HepG2 (cell line): ENCODE measurements around the gene ARHGEF16. TPM values are rescaled to one million over a fixed set of nuclear protein-coding genes. Genes with fewer than 3 reads are reported as not detected.
A peak's percentile ranks its signal among the peaks of the same experiment; 100 is the strongest.

ENCODE experiments used
- CAMTA2 ChIP-seq: sonication (generic); formaldehyde crosslinking; IDR thresholded peaks from 2 replicates; pipeline ENCODE4 v1.4.0; 2020; ENCODE audit warnings: mild to moderate bottlenecking, missing genetic modification reagents, borderline replicate concordance
- DNMT1 ChIP-seq: sonication (generic); formaldehyde crosslinking; IDR thresholded peaks from 2 replicates; pipeline ENCODE4 v1.5.1; 2020; ENCODE audit warnings: mild to moderate bottlenecking, missing genetic modification reagents
- FIP1L1 ChIP-seq: fragments of 200-400 bp; formaldehyde crosslinking; IDR thresholded peaks from 2 replicates; pipeline ENCODE4 v1.6.1; 2018; ENCODE audit warnings: low read depth, mild to moderate bottlenecking, low read length, moderate library complexity, borderline replicate concordance; ENCODE audit not compliant: insufficient read depth
- KAT8 ChIP-seq: IDR thresholded peaks from 2 replicates; pipeline ENCODE4 v1.6.1; 2016; ENCODE audit warnings: missing genetic modification reagents, missing compliant biosample characterization
- KDM2A ChIP-seq: sonication (generic); formaldehyde crosslinking; IDR thresholded peaks from 2 replicates; pipeline ENCODE4 v1.4.0; 2020; ENCODE audit warnings: low read depth, missing genetic modification reagents, borderline replicate concordance
- MXI1 ChIP-seq: IDR thresholded peaks from 3 replicates; pipeline ENCODE4 v1.6.1; 2012; ENCODE audit warnings: low read depth, low read length, inconsistent platforms, borderline replicate concordance
- NFIC ChIP-seq: IDR thresholded peaks from 2 replicates; pipeline ENCODE4 v1.6.1; 2012; ENCODE audit warnings: mild to moderate bottlenecking, low read length, inconsistent platforms
- NFKBIZ ChIP-seq: IDR thresholded peaks from 2 replicates; pipeline ENCODE4 v1.6.1; 2018; ENCODE audit warnings: missing genetic modification reagents, missing compliant biosample characterization
- POLR2AphosphoS5 ChIP-seq: IDR thresholded peaks from 2 replicates; pipeline ENCODE4 v1.6.1; 2012; ENCODE audit warnings: low read depth, low read length
- TEAD3 ChIP-seq: optimal IDR thresholded peaks from 2 replicates; pipeline ENCODE3; 2016; ENCODE audit warnings: borderline replicate concordance
- TSC22D2 ChIP-seq: sonication (generic); formaldehyde crosslinking; IDR thresholded peaks from 2 replicates; pipeline ENCODE4 v1.5.1; 2020; ENCODE audit warnings: missing genetic modification reagents, mild to moderate bottlenecking, borderline replicate concordance
- U2AF1 ChIP-seq: fragments of 200-400 bp; formaldehyde crosslinking; optimal IDR thresholded peaks from 2 replicates; pipeline ENCODE3; 2017; ENCODE audit warnings: mild to moderate bottlenecking, low read depth, low read length
- YY1 ChIP-seq: IDR thresholded peaks from 2 replicates; pipeline ENCODE4 v1.6.1; 2011; ENCODE audit warnings: low read length, low read depth, moderate library complexity, mild to moderate bottlenecking; ENCODE audit not compliant: insufficient read depth, insufficient replicate concordance
- ZNF10 ChIP-seq: sonication (generic); formaldehyde crosslinking; IDR thresholded peaks from 2 replicates; pipeline ENCODE4 v1.4.0; 2020; ENCODE audit warnings: mild to moderate bottlenecking, low read depth, missing genetic modification reagents, borderline replicate concordance
- ZNF619 ChIP-seq: sonication (generic); formaldehyde crosslinking; IDR thresholded peaks from 2 replicates; pipeline ENCODE4 v1.4.0; 2020; ENCODE audit warnings: mild to moderate bottlenecking, missing genetic modification reagents
- ZNF660 ChIP-seq: sonication (generic); formaldehyde crosslinking; IDR thresholded peaks from 2 replicates; pipeline ENCODE4 v1.5.1; 2020; ENCODE audit warnings: mild to moderate bottlenecking, low read depth, missing genetic modification reagents, borderline replicate concordance
- ZNF720 ChIP-seq: sonication (generic); formaldehyde crosslinking; IDR thresholded peaks from 2 replicates; pipeline ENCODE4 v1.4.0; 2020; ENCODE audit warnings: missing genetic modification reagents
- ZNF772 ChIP-seq: sonication (generic); formaldehyde crosslinking; IDR thresholded peaks from 2 replicates; pipeline ENCODE4 v1.5.0; 2020; ENCODE audit warnings: mild to moderate bottlenecking, missing genetic modification reagents
- polyA plus RNA-seq, 8 experiments: library from polyadenylated mRNA; depleted of rRNA in 3 of 8; stranded (reverse) in 7 of 8; unstranded in 1 of 8; fragments of >200 nt; fragmentation: Illumina TruSeq in 4 of 8; extraction: Trizol in 4 of 8; gene quantifications; 2 replicates each; pipeline versions ENCODE4 v1.2.1 to v1.2.3, GENCODE V29; 2011 to 2016; ENCODE audit warnings: low read depth in 4 of 8, missing spikeins in 1 of 8, mixed read lengths in 1 of 8; ENCODE audit not compliant: insufficient read depth in 1 of 8
- total RNA-seq, 5 experiments: library from RNA; depleted of rRNA; stranded (reverse); fragments of >200 nt; fragmentation: Illumina TruSeq; extraction: Trizol; gene quantifications; 2 replicates each; pipeline ENCODE4 v1.2.3, GENCODE V29; 2016; ENCODE audit warnings: low read depth in 1 of 5
- TF ChIP-seq, protein P1 (sequence below): sonication (generic); formaldehyde crosslinking; IDR thresholded peaks from 2 replicates; pipeline ENCODE4 v1.4.0; 2020; ENCODE audit warnings: missing genetic modification reagents, borderline replicate concordance
- TF ChIP-seq, protein P2 (sequence below): sonication (generic); formaldehyde crosslinking; IDR thresholded peaks from 2 replicates; pipeline ENCODE4 v1.5.0; 2020; ENCODE audit warnings: missing genetic modification reagents
- TF ChIP-seq, protein P3 (sequence below): IDR thresholded peaks from 2 replicates; pipeline ENCODE4 v1.6.1; 2012; ENCODE audit warnings: low read length, improper control_type of control experiment
- TF ChIP-seq, protein P4 (sequence below): IDR thresholded peaks from 2 replicates; pipeline ENCODE4 v1.6.1; 2016

ARHGEF16 gene
- total and polyA plus RNA-seq, 2 of the 13 experiments (the other 11 are each of a cell fraction or from before 2014, with no cell fraction given): 20.3 to 39.9 TPM

DNA sequence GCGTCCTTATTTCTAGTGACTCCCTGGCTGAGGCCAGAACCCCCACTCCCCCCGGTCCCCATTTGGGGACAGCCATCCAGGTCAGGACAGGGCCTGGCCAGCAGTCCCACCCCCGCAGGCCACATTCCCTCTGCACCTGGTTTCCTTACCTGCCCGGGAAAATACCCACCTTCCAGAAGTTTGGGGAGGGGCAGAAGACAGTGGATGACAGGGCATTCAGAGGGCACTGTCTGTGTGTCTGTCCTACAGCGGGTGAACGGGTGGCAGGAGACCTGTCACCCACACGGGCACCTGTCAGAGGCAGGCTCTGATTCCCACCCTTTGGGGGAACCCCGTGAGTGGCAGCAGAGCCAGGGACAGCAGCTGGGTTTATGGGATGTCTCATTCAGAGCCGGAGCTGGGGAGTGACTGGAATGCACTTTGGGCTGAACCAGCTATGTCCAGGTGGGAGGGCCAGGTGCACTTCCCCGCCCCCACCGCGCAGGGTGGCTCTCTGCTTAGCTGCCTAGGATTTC lies 2.0 kb downstream of the ARHGEF16 start (continued):
- TF ChIP-seq, protein P1, sequence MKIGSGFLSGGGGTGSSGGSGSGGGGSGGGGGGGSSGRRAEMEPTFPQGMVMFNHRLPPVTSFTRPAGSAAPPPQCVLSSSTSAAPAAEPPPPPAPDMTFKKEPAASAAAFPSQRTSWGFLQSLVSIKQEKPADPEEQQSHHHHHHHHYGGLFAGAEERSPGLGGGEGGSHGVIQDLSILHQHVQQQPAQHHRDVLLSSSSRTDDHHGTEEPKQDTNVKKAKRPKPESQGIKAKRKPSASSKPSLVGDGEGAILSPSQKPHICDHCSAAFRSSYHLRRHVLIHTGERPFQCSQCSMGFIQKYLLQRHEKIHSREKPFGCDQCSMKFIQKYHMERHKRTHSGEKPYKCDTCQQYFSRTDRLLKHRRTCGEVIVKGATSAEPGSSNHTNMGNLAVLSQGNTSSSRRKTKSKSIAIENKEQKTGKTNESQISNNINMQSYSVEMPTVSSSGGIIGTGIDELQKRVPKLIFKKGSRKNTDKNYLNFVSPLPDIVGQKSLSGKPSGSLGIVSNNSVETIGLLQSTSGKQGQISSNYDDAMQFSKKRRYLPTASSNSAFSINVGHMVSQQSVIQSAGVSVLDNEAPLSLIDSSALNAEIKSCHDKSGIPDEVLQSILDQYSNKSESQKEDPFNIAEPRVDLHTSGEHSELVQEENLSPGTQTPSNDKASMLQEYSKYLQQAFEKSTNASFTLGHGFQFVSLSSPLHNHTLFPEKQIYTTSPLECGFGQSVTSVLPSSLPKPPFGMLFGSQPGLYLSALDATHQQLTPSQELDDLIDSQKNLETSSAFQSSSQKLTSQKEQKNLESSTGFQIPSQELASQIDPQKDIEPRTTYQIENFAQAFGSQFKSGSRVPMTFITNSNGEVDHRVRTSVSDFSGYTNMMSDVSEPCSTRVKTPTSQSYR (CRISPR knock-in tag): peak; percentile 71; the same call in 1 of the 2 replicates
- no peak for TF ChIP-seq ZNF660
- peak; percentile 4 for TF ChIP-seq YY1
- TF ChIP-seq CAMTA2 (CRISPR knock-in tag): no peak
- TF ChIP-seq TEAD3 (CRISPR knock-in tag): peak; percentile 68
- TF ChIP-seq, protein P2, sequence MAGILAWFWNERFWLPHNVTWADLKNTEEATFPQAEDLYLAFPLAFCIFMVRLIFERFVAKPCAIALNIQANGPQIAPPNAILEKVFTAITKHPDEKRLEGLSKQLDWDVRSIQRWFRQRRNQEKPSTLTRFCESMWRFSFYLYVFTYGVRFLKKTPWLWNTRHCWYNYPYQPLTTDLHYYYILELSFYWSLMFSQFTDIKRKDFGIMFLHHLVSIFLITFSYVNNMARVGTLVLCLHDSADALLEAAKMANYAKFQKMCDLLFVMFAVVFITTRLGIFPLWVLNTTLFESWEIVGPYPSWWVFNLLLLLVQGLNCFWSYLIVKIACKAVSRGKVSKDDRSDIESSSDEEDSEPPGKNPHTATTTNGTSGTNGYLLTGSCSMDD: no peak
- no peak for TF ChIP-seq ZNF720
- 0 out of 2 replicates have a peak, but pooled peaks have one; percentile 21 for TF ChIP-seq ZNF772
- TF ChIP-seq NFKBIZ: 0 out of 2 replicates have a peak, but pooled peaks have one; percentile 20
- TF ChIP-seq, protein P3, sequence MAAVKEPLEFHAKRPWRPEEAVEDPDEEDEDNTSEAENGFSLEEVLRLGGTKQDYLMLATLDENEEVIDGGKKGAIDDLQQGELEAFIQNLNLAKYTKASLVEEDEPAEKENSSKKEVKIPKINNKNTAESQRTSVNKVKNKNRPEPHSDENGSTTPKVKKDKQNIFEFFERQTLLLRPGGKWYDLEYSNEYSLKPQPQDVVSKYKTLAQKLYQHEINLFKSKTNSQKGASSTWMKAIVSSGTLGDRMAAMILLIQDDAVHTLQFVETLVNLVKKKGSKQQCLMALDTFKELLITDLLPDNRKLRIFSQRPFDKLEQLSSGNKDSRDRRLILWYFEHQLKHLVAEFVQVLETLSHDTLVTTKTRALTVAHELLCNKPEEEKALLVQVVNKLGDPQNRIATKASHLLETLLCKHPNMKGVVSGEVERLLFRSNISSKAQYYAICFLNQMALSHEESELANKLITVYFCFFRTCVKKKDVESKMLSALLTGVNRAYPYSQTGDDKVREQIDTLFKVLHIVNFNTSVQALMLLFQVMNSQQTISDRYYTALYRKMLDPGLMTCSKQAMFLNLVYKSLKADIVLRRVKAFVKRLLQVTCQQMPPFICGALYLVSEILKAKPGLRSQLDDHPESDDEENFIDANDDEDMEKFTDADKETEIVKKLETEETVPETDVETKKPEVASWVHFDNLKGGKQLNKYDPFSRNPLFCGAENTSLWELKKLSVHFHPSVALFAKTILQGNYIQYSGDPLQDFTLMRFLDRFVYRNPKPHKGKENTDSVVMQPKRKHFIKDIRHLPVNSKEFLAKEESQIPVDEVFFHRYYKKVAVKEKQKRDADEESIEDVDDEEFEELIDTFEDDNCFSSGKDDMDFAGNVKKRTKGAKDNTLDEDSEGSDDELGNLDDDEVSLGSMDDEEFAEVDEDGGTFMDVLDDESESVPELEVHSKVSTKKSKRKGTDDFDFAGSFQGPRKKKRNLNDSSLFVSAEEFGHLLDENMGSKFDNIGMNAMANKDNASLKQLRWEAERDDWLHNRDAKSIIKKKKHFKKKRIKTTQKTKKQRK: no peak
- TF ChIP-seq TSC22D2: no peak
- TF ChIP-seq, protein P4, sequence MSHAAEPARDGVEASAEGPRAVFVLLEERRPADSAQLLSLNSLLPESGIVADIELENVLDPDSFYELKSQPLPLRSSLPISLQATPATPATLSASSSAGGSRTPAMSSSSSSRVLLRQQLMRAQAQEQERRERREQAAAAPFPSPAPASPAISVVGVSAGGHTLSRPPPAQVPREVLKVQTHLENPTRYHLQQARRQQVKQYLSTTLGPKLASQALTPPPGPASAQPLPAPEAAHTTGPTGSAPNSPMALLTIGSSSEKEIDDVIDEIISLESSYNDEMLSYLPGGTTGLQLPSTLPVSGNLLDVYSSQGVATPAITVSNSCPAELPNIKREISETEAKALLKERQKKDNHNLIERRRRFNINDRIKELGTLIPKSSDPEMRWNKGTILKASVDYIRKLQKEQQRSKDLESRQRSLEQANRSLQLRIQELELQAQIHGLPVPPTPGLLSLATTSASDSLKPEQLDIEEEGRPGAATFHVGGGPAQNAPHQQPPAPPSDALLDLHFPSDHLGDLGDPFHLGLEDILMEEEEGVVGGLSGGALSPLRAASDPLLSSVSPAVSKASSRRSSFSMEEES (CRISPR knock-in tag): 0 out of 2 replicates have a peak, but pooled peaks have one; percentile 14
- TF ChIP-seq MXI1: no peak
- TF ChIP-seq POLR2AphosphoS5: peak; percentile 72
- no peak for TF ChIP-seq U2AF1
- TF ChIP-seq KDM2A (CRISPR knock-in tag): no peak
- TF ChIP-seq FIP1L1: 0 out of 2 replicates have a peak, but pooled peaks have one; percentile 55
- no peak for TF ChIP-seq KAT8 (CRISPR knock-in tag)
- TF ChIP-seq NFIC: no peak
- no peak for TF ChIP-seq DNMT1 (CRISPR knock-in tag)
- 0 out of 2 replicates have a peak, but pooled peaks have one; percentile 4 for TF ChIP-seq ZNF619
- TF ChIP-seq ZNF10 (CRISPR knock-in tag): no peak
